ENCODE data around the gene ID3.

DNA sequence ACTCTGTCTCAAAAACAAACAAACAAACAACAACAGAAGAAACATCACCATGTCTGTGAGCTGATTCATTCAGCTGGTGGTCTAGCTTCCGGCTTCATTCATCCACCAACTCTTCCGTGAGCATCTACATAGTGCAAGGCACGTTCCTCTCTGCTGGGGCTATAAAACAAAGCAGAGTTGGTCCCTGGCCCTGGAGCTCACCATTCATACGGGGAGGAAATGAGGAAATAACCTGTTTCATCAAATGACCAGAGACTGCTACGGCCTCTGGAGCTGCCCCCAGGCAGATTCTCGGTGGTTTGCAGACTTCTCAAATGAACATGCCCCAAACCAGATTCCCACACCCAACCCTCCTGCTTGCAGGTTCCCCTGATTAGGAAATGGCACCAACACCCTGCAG lies 41.0 kb upstream of the ID3 start:
- TF ChIP-seq, protein P1, sequence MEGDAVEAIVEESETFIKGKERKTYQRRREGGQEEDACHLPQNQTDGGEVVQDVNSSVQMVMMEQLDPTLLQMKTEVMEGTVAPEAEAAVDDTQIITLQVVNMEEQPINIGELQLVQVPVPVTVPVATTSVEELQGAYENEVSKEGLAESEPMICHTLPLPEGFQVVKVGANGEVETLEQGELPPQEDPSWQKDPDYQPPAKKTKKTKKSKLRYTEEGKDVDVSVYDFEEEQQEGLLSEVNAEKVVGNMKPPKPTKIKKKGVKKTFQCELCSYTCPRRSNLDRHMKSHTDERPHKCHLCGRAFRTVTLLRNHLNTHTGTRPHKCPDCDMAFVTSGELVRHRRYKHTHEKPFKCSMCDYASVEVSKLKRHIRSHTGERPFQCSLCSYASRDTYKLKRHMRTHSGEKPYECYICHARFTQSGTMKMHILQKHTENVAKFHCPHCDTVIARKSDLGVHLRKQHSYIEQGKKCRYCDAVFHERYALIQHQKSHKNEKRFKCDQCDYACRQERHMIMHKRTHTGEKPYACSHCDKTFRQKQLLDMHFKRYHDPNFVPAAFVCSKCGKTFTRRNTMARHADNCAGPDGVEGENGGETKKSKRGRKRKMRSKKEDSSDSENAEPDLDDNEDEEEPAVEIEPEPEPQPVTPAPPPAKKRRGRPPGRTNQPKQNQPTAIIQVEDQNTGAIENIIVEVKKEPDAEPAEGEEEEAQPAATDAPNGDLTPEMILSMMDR (IDR thresholded peaks at IDR 0.05; ENCODE audit: low read depth, low read length), result no peak
- TF ChIP-seq POLR2A (IDR thresholded peaks at IDR 0.05; ENCODE audit: extremely low read depth, insufficient read length) (no peak), MYC (IDR thresholded peaks at IDR 0.05; ENCODE audit: low read depth, low read length) (no peak)
- TF ChIP-seq, protein P2, sequence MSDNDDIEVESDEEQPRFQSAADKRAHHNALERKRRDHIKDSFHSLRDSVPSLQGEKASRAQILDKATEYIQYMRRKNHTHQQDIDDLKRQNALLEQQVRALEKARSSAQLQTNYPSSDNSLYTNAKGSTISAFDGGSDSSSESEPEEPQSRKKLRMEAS (IDR thresholded peaks at IDR 0.05; ENCODE audit: low read depth, low read length), result no peak

Measured in NB4 (cell line).